Measurements from ENCODE around the gene FMN1. TPM values are rescaled to one million over a fixed set of nuclear protein-coding genes. Genes with fewer than 3 reads are reported as not detected.
"Not testable (repeated sequence)": the region's sequence is repeated elsewhere in the genome, so short reads cannot be mapped to it uniquely, and the experiment has no call there.

FMN1 gene
- total and polyA plus RNA-seq, 2 donors from 2014 or later = 0.71 to 44.8 TPM

DNA sequence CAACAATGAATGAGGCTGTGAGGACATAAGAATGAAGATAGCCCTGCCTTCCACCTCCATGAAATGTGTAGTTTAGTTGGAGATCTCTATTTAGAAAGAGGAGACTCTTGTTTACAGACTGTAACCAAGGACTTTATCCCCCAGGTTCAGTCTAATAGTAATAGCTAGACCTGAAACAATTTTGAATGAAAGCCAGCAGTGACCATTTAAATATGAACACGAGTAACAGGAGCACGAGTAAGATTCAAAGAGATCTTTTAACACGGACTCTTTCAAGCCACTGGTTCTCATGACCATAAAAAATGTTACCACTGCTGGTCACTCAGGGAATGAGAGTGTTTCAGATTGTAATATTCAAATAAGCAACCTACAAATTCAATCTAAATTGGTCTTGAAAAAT lies 123.1 kb downstream of the FMN1 start:
- intact Hi-C loops (cut with DNase I) = no loop called here

DNA sequence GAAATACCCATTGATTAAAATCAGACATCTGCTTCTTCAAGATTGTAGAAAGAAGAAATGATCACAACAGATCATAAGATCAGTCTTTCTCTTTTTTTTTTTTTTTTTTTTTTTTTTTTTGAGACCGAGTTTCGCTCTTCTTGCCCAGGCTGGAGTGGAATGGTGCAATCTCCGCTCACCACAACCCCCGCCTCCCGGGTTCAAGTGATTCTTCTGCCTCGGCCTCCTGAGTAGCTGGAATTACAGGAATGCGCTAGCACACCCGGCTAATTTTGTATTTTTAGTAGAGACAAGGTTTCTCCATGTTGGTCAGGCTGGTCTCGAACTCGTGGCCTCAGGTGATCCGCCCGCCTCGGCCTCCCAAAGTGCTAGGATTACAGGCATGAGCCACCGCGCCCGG lies 124.6 kb downstream of the FMN1 start:
- H3K27ac ChIP-seq (ENCODE audit: low read depth in 2 of 2, low read length in 2 of 2); FAIRE-seq; H3K4me3 ChIP-seq (ENCODE audit: low read length in 3 of 3): not testable (repeated sequence)

More for the DNA sequence above, 123.1 kb downstream of the FMN1 start:
- DNase-seq (no peak), FAIRE-seq (no peak)
- no peak overlapping the region for H3K9ac ChIP-seq (ENCODE audit: low read length in 3 of 3)
- H3K36me3 ChIP-seq (ENCODE audit: control insufficient read depth in 2 of 3, insufficient read depth in 3 of 3, low read length in 3 of 3) = no peaks in the 10 kb centered on the region
- no peak overlapping the region for H3K4me3 ChIP-seq (ENCODE audit: low read length in 3 of 3)
- no peaks in the 10 kb centered on the region for H3K9me3 ChIP-seq (ENCODE audit: control insufficient read depth in 2 of 3, insufficient read depth in 1 of 3, low read length in 3 of 3)
- no peak for TF ChIP-seq CTCF (IDR thresholded peaks at IDR 0.05; ENCODE audit: borderline replicate concordance, extremely low read depth, insufficient read depth)
- peaks cover 9 to 12% (median 11%) of the 10 kb centered on the region in 3 donors for H3K4me1 ChIP-seq (ENCODE audit: control insufficient read depth in 2 of 3, insufficient read depth in 2 of 3, low read depth in 1 of 3, low read length in 3 of 3)
- H3K27ac ChIP-seq (ENCODE audit: low read depth in 2 of 2, low read length in 2 of 2) = no peak overlapping the region
- no peaks in the 10 kb centered on the region for H3K27me3 ChIP-seq (ENCODE audit: control insufficient read depth, insufficient read depth, low read length)

DNA sequence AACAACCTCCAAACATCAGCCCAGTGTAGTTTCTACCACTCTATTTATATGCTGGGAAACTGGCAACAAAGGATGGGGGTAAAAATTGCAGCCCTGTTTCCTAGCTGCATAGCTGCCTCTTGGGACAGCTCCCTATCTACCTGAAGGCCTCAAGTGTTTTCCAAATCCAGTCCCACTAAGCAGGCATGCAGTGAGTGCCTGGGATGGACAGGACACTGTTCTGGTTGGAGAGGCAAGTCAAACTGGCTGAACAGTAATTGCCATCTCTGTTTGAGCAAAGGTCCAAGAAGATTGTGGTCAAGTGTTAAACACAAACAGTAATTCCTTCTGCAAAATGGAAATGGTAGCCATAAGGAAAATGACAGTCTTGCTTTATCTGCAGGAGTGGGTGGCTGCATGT lies 125.4 kb downstream of the FMN1 start:
- peaks cover 9 to 12% (median 11%) of the 10 kb centered on the region in 3 donors for H3K4me1 ChIP-seq (ENCODE audit: control insufficient read depth in 2 of 3, insufficient read depth in 2 of 3, low read depth in 1 of 3, low read length in 3 of 3)
- no peak for TF ChIP-seq CTCF (IDR thresholded peaks at IDR 0.05; ENCODE audit: borderline replicate concordance, extremely low read depth, insufficient read depth)
- peak overlapping the region; percentile 78 to 86 for H3K27ac ChIP-seq (ENCODE audit: low read depth in 2 of 2, low read length in 2 of 2)
- H3K4me3 ChIP-seq (ENCODE audit: low read length in 3 of 3) = no peak overlapping the region
- no peaks in the 10 kb centered on the region for H3K27me3 ChIP-seq (ENCODE audit: control insufficient read depth, insufficient read depth, low read length)
- intact Hi-C loops (cut with DNase I) = no loop called here
- no peak for FAIRE-seq
- DNase-seq = no peak
- H3K9ac ChIP-seq (ENCODE audit: low read length in 3 of 3) = no peak overlapping the region
- no peaks in the 10 kb centered on the region for H3K9me3 ChIP-seq (ENCODE audit: control insufficient read depth in 2 of 3, insufficient read depth in 1 of 3, low read length in 3 of 3)
- no peaks in the 10 kb centered on the region for H3K36me3 ChIP-seq (ENCODE audit: control insufficient read depth in 2 of 3, insufficient read depth in 3 of 3, low read length in 3 of 3)

More for the DNA sequence above, 124.6 kb downstream of the FMN1 start:
- H3K36me3 ChIP-seq (ENCODE audit: control insufficient read depth in 2 of 3, insufficient read depth in 3 of 3, low read length in 3 of 3); H3K9ac ChIP-seq (ENCODE audit: low read length in 3 of 3); H3K9me3 ChIP-seq (ENCODE audit: control insufficient read depth in 2 of 3, insufficient read depth in 1 of 3, low read length in 3 of 3); H3K27me3 ChIP-seq (ENCODE audit: control insufficient read depth, insufficient read depth, low read length); intact Hi-C loops (cut with DNase I); DNase-seq: not testable (repeated sequence)
- peaks cover 9 to 12% (median 11%) of the 10 kb centered on the region in 3 donors for H3K4me1 ChIP-seq (ENCODE audit: control insufficient read depth in 2 of 3, insufficient read depth in 2 of 3, low read depth in 1 of 3, low read length in 3 of 3)

- no peaks in the 10 kb centered on the region for H3K27me3 ChIP-seq (ENCODE audit: control insufficient read depth, insufficient read depth, low read length)
- TF ChIP-seq CTCF (IDR thresholded peaks at IDR 0.05; ENCODE audit: borderline replicate concordance, extremely low read depth, insufficient read depth) = no peak
- intact Hi-C loops (cut with DNase I) = no loop called here
- H3K4me1 ChIP-seq (ENCODE audit: control insufficient read depth in 2 of 3, insufficient read depth in 2 of 3, low read depth in 1 of 3, low read length in 3 of 3) = peaks cover 9 to 12% (median 11%) of the 10 kb centered on the region in 3 donors
- peak overlapping the region in 2 of 3 donors; percentile 48 to 54 for H3K4me3 ChIP-seq (ENCODE audit: low read length in 3 of 3)
- no peaks in the 10 kb centered on the region for H3K36me3 ChIP-seq (ENCODE audit: control insufficient read depth in 2 of 3, insufficient read depth in 3 of 3, low read length in 3 of 3)
- H3K9ac ChIP-seq (ENCODE audit: low read length in 3 of 3) = peak overlapping the region in 1 of 3 donors; percentile 78
- DNase-seq (peak; percentile 50 to 89 (median 76)), FAIRE-seq (no peak)
- peak overlapping the region; percentile 78 to 86 for H3K27ac ChIP-seq (ENCODE audit: low read depth in 2 of 2, low read length in 2 of 2)
- H3K9me3 ChIP-seq (ENCODE audit: control insufficient read depth in 2 of 3, insufficient read depth in 1 of 3, low read length in 3 of 3) = no peaks in the 10 kb centered on the region
Measured at GRCh38 chr15:33068511-33068990, 126.0 kb downstream of the FMN1 start.
